ENCODE measurements around the gene DGKE.

DGKE gene

GRCh38 chr17:56833809-56834379 is at the start of gene DGKE, which contains the start of gene C17orf67:
Gene DGKE, plus strand, starts transcription at chr17:56834151. Its CDS starts 645 bp downstream, at chr17:56834796.
Gene C17orf67, minus strand, starts transcription at chr17:56833920. Its CDS starts 18,110 bp downstream, at chr17:56815810.
- DNase-seq = peak; percentile 99

GRCh38 chr17:56785405-56785804 is 48.5 kb upstream of the DGKE start:
- DNase-seq = no peak

GRCh38 chr17:56785997-56786680 is 47.8 kb upstream of the DGKE start:
- DNase-seq = no peak

- peak; percentile 35 for DNase-seq
Observed at GRCh38 chr17:56786989-56787482, 46.9 kb upstream of the DGKE start.

GRCh38 chr17:56792267-56792666 is 41.7 kb upstream of the DGKE start:
- no peak for DNase-seq

- no peak for DNase-seq
Observed at GRCh38 chr17:56793531-56793930, 40.4 kb upstream of the DGKE start.

GRCh38 chr17:56793957-56794356 is 40.0 kb upstream of the DGKE start:
- DNase-seq = no peak

GRCh38 chr17:56795221-56795865 is 38.6 kb upstream of the DGKE start:
- no peak for DNase-seq

- no peak for DNase-seq
Observed at GRCh38 chr17:56796536-56796935, 37.4 kb upstream of the DGKE start.

- no peak for DNase-seq
Observed at GRCh38 chr17:56798916-56799315, 35.0 kb upstream of the DGKE start.

- no peak for DNase-seq
Observed at GRCh38 chr17:56801459-56802178, 32.3 kb upstream of the DGKE start.

GRCh38 chr17:56803071-56803470 is 30.9 kb upstream of the DGKE start:
- DNase-seq = no peak

GRCh38 chr17:56804454-56804853 is 29.5 kb upstream of the DGKE start:
- no peak for DNase-seq

GRCh38 chr17:56806949-56807348 is 27.0 kb upstream of the DGKE start:
- DNase-seq = no peak

GRCh38 chr17:56807723-56808122 is 26.2 kb upstream of the DGKE start:
- DNase-seq = no peak

- no peak for DNase-seq
Observed at GRCh38 chr17:56808503-56808902, 25.4 kb upstream of the DGKE start.

- DNase-seq = no peak
Observed at GRCh38 chr17:56809106-56809819, 24.7 kb upstream of the DGKE start.

GRCh38 chr17:56809820-56810179 is 24.2 kb upstream of the DGKE start:
- no peak for DNase-seq

GRCh38 chr17:56810343-56810742 is 23.6 kb upstream of the DGKE start:
- no peak for DNase-seq

GRCh38 chr17:56810891-56811775 is 22.8 kb upstream of the DGKE start:
- no peak for DNase-seq

- DNase-seq = no peak
Observed at GRCh38 chr17:56812901-56813388, 21.0 kb upstream of the DGKE start.

GRCh38 chr17:56815711-56816110 is 18.2 kb upstream of the DGKE start:
- DNase-seq = no peak

Measured in CD4-positive, alpha-beta T cell treated with Interleukin-21 for 1 hour (primary cell).